ENCODE measurements around the gene TOP3B.

Gene TOP3B

GRCh38 chr22:21960200-21961126 is 22.1 kb downstream of the TOP3B start:
- DNase-seq: no peak

DNA sequence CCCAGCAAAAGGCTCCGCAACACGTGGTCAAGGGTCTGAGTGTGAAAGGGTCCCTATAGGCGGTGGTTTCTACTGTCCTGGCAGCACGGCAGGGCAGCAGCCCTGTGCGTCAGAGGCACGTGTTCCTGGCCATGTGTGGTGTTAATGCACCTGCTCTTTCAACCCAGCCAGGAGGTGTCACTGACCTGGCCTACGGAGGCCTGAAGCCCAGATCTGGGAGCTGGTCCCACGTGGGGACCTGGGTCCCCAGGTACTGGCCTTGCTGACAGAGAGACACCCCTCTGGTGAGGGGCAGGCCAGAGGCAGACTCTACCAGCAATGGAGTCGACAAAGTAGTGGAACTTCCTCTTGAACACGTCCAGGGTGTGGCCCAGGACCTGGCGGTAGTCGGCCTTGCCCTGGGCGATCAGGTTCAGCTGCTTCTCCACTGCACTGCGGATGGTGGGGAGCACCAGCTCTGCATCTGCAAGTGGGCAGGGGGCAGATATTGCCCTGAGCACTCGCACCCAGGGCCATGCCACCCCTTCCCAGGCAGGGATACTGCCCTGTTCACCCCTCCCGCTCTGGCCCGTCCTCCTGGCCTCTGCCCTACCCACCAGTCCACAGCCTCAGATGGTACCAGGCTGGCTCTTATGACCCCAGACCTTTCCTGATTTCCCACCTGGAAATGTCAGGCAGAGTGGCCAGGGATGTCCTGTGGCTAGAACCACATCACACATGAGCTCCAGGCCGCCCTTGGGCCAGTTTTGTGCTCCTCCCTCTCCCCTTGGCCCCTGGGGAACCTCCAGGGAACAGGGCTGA is 23.1 kb downstream of the TOP3B start:
- DNase-seq: no peak

DNA sequence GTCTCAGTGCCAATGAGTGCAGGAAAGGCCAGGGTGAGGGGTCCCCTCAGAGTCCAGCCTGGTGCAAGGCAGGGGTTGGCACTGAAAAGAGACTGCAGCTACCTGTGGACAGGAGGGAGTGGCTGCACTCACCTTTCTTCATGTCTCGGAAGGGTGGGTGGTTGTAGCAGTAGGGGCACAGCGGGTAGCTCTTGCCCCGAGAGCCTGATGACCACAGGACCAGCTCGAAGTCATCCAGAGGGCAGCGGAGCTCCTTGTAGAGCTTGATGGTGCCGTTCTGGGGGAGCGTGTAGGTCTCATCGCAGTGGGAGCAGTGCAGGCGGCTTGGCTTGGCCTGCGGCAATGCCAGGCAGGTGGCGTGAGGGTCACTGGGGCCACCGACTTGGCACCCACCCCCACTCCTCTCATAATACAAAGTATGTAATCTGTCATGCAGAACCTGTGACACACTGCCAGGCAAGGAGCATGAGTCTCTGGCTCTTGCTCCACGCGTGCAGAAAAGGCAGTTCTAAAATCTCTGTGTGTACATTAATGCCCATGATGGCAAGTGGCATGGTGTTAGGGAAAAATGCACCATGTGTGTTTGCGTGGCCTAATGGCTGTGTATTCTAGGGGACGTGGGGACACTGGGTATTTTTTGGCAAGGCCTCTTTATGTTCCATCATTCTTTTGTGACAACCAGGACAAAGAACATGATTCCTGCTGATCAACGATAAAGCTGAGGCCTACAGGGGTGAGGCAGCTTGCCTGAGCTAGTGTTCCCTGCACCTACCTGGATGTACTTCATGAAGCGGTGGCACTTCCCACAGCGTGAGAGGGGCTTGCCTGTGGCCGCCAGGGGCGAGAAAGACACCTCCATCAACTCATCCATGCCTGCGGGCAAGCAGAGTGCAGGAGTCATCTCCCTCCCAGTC is 24.0 kb downstream of the TOP3B start:
- DNase-seq: no peak

- peak; percentile 90 for DNase-seq
These were observed 29.7 kb downstream of the TOP3B start, which contains the start of gene PPM1F for GRCh38 chr22:21952586-21953571. PPM1F (minus strand) TSS chr22:21952848; CDS start chr22:21946048, 6,800 bp downstream.

DNA sequence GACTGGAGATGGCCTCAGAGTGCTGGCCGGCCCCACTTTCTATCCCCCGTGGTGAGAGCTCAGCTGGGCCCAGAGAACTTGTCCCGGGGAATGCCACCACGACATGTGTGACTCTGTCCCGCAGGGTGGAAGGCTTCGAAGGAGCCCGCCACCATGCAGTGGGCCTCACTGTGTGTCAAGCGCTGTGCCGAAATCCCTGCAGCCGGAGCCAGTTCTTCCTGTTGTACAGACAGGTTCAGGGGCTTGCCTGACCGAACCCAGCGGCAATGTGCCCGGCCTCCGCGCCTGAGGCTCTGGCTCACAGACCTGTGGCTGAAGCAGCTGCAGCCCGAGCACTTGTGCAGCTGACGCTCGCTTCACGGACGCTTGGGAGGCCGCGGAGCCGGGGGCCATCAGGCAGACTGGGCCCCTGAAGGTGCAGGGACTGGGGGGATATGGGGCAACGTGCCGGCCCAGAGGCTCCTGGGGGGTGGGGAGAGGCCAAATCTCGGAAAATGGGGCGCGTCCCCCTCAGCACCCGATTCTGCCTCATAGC is 30.6 kb downstream of the TOP3B start:
- peak; percentile 15 for DNase-seq

GRCh38 chr22:21951062-21951461 is 31.5 kb downstream of the TOP3B start:
- DNase-seq: no peak

DNA sequence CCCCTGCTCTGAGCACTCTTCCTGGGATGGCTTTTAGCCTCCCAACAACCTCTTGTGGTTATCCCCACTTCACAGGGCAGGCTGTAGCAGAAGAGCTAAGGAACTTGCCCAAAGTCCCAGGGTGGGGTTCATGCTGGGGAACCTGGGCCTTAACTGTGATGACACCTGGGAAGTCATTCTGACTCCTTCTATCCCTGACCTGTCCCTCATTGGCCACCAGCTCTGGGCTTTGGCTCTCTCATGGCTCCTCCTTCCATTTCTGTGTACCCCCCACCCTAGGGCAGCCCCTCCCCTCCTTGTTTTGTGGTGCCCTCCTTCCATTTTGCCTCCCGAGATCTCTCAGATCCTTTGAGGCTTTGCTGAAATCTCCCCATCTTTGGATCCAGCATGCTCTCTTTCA is 32.6 kb downstream of the TOP3B start:
- DNase-seq: no peak

- no peak for DNase-seq
These were observed 33.0 kb downstream of the TOP3B start for GRCh38 chr22:21949569-21949918.

- no peak for DNase-seq
These were observed 33.6 kb downstream of the TOP3B start for GRCh38 chr22:21948824-21949568.

DNA sequence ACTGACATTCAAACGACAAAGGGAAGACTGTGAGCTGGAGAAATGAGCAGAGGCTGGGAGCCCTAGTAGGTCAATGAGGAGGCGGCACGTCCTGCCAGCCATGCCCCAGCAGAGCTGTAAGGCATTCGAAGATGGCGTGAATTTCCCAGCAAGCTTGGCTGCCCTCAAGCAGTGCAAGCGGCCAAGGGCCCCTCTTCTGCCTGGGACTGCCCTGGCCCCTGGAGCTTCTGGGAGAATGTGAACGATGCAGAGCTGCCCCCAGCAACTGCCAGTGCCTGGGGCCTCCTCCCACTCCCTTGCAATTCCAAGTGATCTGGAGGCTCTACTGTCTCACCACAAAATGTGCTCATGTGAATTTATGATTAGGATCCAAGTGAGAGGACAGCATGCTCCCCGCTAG is 34.2 kb downstream of the TOP3B start:
- no peak for DNase-seq

- DNase-seq: no peak
These were observed 35.3 kb downstream of the TOP3B start for GRCh38 chr22:21947040-21948014.

DNA sequence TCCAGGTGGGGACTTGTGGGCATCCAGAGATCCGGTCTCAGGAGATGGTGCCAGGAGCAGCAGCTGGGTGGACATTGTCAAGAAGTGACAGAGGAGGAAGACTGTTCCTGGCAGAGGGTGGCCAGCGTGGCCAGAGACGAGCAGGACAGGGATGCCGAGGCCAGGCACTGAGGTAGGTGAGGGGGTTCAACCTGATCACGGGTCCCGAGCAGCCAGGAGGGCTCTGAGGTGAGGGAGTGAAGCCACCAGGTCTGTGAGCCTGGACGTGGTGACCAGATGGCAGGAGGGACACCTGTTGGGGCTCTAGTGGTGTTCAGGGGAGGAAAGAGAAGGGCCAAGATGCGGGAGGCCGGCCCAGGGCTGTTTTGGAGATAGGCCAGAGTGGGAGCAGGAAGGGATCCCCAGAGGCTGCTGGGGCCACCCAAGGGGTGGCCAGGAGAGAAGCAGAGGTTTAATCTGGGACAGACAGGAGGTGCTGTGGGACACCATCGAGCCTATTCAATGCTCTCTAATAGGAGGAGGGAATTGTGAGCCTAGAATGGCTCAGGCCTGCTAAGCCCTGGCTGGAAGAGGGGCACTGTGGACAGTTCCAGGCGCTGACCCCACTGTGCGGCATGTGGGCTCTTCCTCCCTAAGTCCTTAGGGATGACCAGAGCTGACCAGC is 36.2 kb downstream of the TOP3B start:
- DNase-seq: no peak

GRCh38 chr22:21945453-21946261 is 36.9 kb downstream of the TOP3B start:
- DNase-seq: no peak

- no peak for DNase-seq
These were observed 37.7 kb downstream of the TOP3B start for GRCh38 chr22:21944871-21945270.

DNA sequence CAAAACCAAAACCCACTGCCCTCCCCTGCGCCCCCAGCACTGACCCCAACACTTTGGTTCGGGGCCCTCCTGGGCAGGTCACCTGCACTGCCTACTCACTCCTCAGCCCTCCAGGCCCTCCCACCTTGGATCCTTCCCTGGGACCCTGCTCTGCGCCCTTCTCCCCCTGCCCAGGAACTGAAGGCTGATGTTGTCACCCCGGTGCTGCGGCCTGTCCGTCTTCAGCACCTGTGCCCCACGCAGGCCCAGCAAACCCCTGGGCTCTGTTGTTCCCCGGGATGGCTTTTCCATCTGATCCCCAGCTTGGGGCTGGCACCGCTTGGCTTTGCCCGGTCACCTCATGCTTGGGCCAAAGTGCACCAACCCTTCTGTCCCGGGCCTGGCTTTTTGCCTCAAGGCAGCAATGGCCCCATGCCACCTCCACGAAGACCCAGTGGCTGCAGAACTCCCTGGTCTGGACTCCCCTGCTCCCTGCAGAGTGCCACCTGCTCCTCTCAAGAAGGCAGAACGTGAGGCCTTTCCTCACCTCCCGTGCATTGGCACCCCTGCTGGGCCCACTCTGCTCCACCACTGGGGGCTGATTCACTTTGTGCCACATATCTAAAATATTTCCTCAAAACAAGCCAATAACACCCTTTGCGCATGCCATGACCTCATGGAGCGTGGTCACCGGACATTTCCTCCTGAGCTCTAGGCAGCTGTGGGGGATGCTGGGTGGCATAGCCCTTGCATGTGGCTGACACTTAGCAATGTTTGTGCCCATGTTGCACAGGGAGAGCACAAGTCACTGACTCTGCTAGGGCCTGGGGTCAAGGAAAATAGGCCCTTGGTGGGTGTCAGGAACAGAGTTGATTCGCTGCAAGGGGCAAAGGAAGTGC is 38.8 kb downstream of the TOP3B start:
- DNase-seq: no peak

Data from activated gamma-delta T cell treated with Interleukin-2 at 50 U/mL for 16 hours (primary cell).